ENCODE data around the gene CXorf65.

The CXorf65 gene

DNA sequence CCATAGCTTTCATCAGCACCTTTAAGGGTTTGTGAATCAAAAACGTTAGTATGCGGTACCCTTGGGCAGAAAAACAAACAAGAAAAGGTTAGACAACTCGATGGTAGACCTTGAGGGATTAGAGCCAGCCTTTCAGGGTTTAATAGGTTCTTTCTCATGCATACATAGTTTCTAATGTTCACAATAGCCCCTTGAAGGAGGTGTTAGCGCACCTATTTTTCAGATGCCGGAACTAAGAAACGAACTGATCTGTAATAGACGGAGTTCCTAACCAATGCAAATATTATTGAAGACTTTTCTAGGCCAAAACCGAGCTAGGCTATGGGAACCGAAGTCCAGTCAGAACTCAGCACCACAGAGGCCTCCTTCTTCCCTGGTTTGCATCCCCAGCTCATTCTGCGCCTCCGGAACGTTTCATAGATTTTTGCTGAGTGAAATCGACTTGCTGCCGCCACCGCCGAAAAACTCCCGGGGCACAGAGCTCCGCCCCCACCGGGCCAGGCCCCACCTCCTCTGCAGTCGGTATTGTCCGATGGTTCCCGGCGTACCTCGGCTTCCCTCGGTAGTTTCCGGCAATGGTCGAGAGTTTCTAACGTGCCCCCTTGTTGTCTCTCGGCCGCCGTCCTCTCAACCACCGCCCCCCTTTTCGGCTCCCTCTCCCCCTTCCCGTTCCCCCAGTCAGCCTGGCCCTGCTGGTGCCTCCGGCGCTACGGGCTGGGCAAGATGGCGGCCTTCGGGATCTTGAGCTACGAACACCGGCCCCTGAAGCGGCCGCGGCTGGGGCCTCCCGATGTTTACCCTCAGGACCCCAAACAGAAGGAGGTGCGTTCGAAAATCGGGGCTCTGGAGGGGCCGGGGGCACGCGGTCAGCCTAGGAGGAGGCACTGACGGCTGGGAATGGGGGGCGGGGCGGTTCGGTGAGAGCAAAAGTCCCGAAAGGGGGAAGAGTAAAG, 11.8 kb upstream of the CXorf65 start, which contains the start of gene MED12:
Gene MED12, plus strand, starts transcription at position 565 of the 953 bp plus-strand sequence. Its CDS starts 159 bp downstream, at position 724.
- DNase-seq (peak; percentile 73), ATAC-seq (replicated peaks) (peak; percentile 95 to 97)
- H3K4me3 Mint-ChIP-seq = peak within 1 kb of the TSS; percentile 89 to 93
- peak within 1 kb of the TSS; percentile 97 for H3K27ac Mint-ChIP-seq
- no peaks in the 10 kb centered on the region for H3K9me3 Mint-ChIP-seq
- H3K4me1 Mint-ChIP-seq = peaks cover 7 to 12% of the 10 kb centered on the region in 2 donors
- no peaks in the 10 kb centered on the region for H3K27me3 Mint-ChIP-seq
- peaks cover 7 to 11% of the 10 kb centered on the region in 2 donors for H3K36me3 Mint-ChIP-seq

DNA sequence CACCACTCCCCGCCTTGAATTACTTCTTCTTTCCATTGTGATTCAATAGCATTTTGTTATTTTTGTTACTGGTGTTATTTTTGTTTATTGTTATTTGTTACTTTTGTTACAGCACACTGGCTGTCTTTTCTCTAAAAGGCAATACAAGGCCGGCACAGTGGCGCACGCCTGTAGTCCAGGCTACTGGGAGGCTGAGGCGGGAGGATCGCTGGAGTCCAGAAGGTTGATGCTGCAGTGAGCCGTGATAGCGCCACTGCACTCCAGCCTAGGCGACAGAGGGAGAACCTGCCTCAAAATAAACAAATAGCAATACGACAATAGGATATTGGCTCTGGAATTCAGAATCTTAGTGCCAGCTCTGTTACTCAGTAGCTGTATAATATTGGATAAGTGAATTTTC, 10.8 kb upstream of the CXorf65 start:
- Mint-ChIP-seq H3K27ac (no peak overlapping the region), H3K27me3 (no peaks in the 10 kb centered on the region), H3K9me3 (no peaks in the 10 kb centered on the region), H3K4me3 (no peak overlapping the region), H3K4me1 (peaks cover 10 to 19% of the 10 kb centered on the region in 2 donors), H3K36me3 (peaks cover 4 to 6% of the 10 kb centered on the region in 2 donors)
- ATAC-seq (replicated peaks) = no peak
- no peak for DNase-seq

DNA sequence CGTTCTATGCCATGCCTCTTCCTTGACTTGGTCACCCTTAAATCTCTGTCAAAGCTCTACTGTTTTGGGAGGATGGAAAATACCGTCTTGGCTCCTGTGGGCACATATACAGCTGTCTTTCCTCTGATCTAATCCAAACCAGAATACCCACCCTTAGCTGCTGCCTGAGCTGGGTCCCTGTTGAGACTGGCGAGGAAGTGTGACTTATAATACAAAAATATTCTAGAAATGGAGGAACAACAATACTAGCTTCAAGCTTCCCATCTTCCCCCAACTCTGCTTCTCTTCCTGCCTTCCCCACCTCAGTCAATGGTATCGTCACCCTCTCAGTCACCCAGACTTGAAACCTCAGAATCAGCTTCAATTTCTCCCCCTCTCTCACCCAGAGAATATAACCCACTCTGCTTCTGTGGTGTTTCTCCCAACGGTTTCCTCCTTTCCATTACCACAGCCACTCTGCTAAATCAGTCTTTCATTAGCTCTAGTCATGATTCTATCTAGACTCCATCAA, 5.4 kb upstream of the CXorf65 start:
- peaks cover 34 to 36% of the 10 kb centered on the region in 2 donors for H3K36me3 Mint-ChIP-seq
- no peaks in the 10 kb centered on the region for H3K9me3 Mint-ChIP-seq
- peaks cover 24 to 47% of the 10 kb centered on the region in 2 donors for H3K4me1 Mint-ChIP-seq
- H3K4me3 Mint-ChIP-seq = peak overlapping the region; percentile 83 to 93
- peak overlapping the region; percentile 92 for H3K27ac Mint-ChIP-seq
- no peak for DNase-seq
- ATAC-seq (replicated peaks) = peak; percentile 19 to 35
- peaks cover 0 to 4% of the 10 kb centered on the region in 2 donors for H3K27me3 Mint-ChIP-seq

DNA sequence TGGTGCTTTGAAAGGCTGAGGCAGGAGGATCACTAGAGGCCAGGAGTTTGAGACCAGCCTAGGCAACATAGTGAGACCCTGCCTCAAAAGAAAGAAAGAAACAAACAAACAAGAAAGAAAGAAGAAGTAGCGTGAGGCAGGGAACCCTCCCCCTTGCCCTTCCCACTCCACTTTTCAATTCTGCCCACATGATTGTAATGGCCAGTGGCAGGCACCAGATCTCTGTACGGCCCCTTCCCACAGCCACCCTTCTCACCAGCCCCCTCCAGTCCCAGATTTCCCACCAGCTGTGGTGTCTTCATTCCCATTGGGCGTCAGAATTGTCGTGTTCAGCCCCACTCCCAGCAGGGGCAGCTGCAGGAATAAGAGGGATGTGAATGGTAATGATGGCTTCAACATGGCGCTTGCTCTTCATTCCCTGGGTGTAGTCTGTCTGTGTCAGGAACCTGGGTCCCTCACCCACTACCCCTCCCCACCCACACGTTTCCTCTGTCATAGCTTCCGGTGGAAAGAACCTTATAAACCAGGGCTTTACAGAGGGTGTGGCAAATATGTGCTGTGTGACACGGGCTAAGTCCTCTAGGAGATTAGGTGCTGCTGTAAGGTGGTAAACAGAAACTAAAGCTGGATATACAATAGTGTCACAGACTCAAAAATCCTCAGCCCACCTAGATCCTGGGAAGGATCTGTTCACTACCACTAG, 4.8 kb upstream of the CXorf65 start, which contains the start of gene IL2RG:
Gene IL2RG, minus strand, starts transcription at position 437 of the 703 bp plus-strand sequence. Its CDS starts 38 bp downstream, at position 399.
- ATAC-seq (replicated peaks) (peak; percentile 94 to 97), DNase-seq (peak; percentile 70)
- Mint-ChIP-seq H3K27me3 (peaks cover 0 to 4% of the 10 kb centered on the region in 2 donors), H3K4me3 (peak within 1 kb of the TSS; percentile 83 to 93), H3K27ac (peak within 1 kb of the TSS; percentile 92), H3K9me3 (peaks cover 0 to 3% of the 10 kb centered on the region in 2 donors), H3K4me1 (peaks cover 28 to 54% of the 10 kb centered on the region in 2 donors), H3K36me3 (peaks cover 38 to 40% of the 10 kb centered on the region in 2 donors)

DNA sequence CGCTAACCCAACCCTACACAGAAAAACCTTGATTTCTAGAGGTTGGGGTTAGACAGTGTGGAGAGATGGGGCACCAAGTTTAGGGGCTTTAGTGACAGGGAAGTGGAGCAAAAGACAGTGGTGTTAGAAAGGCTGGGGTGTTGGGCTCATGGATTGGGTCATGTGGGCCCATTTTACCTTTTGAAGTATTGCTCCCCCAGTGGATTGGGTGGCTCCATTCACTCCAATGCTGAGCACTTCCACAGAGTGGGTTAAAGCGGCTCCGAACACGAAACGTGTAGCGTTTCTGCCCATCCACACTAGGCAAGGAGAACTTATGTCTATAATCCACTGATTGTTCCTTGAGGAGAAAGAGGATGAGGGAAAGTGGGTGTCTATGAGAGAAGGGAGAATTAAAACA, 2.5 kb upstream of the CXorf65 start:
- no peak for ATAC-seq (replicated peaks)
- peak overlapping the region; percentile 83 to 93 for H3K4me3 Mint-ChIP-seq
- peaks cover 45 to 47% of the 10 kb centered on the region in 2 donors for H3K36me3 Mint-ChIP-seq

DNA sequence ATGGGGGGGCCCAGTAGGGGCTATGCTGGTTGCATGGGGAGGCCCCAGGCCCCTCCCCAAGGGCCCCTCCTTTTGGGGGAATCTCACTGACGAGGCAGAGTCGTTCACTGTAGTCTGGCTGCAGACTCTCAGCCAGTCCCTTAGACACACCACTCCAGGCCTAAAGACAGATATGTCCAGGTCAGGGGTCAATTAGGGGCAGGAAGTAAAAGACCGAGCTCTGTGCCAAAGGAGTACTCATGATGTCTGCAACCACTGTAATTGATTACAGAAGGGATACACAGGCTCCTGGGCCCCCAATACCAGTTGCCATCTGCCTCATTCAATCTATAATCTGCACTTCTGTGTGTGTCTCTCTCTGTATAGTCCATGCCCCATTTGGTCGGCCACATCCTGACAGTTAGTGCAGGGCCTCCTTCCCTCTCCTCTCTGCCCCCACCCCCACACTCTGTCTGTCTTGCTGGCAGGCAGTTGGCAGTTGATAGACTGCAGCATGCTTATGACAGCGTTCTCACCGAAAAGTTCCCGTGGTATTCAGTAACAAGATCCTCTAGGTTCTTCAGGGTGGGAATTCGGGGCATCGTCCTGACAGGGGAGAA, 1.3 kb upstream of the CXorf65 start:
- Mint-ChIP-seq H3K27ac (peak overlapping the region; percentile 2), H3K4me1 (peaks cover 44 to 80% of the 10 kb centered on the region in 2 donors), H3K9me3 (peaks cover 0 to 3% of the 10 kb centered on the region in 2 donors), H3K4me3 (peak overlapping the region; percentile 83 to 93), H3K36me3 (peaks cover 47% of the 10 kb centered on the region in 2 donors), H3K27me3 (peaks cover 0 to 4% of the 10 kb centered on the region in 2 donors)
- DNase-seq (no peak), ATAC-seq (replicated peaks) (no peak)

More for the DNA sequence above, 2.5 kb upstream of the CXorf65 start:
- Mint-ChIP-seq H3K27me3 (peaks cover 0 to 4% of the 10 kb centered on the region in 2 donors), H3K27ac (peak overlapping the region; percentile 3), H3K9me3 (peaks cover 0 to 3% of the 10 kb centered on the region in 2 donors), H3K4me1 (peaks cover 40 to 73% of the 10 kb centered on the region in 2 donors)
- no peak for DNase-seq

DNA sequence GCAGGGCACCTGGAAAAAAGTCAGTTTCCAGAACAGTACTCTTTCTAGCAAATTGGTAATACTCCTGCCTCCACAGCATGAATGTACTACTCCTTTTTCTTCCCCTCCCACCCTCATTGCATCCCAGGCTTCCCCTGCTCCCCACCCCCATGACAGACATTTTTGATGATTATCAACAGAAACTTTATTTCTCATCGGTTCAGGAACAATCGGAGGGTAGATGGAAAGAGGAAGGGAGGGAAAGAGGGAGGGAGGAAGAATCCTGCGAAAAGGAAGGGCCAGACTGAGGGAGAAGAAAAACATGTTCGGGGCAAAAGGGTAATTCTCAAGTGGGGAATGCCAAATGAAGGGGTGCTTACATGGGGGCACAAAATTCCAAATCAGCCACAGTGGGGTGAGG, 705 bp upstream of the CXorf65 start:
- peaks cover 0 to 4% of the 10 kb centered on the region in 2 donors for H3K27me3 Mint-ChIP-seq
- peaks cover 42 to 77% of the 10 kb centered on the region in 2 donors for H3K4me1 Mint-ChIP-seq
- H3K9me3 Mint-ChIP-seq = peaks cover 0 to 3% of the 10 kb centered on the region in 2 donors
- no peak overlapping the region for H3K27ac Mint-ChIP-seq
- ATAC-seq (replicated peaks) (no peak), DNase-seq (no peak)
- H3K36me3 Mint-ChIP-seq = peaks cover 47% of the 10 kb centered on the region in 2 donors
- H3K4me3 Mint-ChIP-seq = peak overlapping the region; percentile 83 to 93

DNA sequence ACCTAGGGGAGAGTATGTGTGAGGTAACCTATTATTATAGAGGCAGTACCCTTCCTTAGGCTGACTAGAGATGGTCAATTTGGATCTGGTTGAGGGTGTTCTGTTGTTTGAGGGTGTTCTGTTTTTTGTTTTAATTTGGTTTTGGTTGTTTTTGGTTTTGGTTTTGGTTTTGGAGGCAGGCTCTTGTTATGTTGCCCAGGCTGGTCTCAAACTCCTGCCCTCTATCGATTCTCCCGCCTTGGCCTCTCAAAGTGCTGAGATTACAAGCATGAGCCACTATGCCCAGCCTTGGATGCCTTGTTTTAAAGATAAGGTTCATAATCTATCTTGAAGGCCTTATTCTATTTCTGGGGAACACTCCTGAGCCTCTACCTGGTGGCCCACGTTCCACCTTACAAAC, 912 bp downstream of the CXorf65 start:
- H3K27ac Mint-ChIP-seq = no peak overlapping the region
- DNase-seq = no peak
- H3K36me3 Mint-ChIP-seq = peaks cover 42 to 43% of the 10 kb centered on the region in 2 donors

DNA sequence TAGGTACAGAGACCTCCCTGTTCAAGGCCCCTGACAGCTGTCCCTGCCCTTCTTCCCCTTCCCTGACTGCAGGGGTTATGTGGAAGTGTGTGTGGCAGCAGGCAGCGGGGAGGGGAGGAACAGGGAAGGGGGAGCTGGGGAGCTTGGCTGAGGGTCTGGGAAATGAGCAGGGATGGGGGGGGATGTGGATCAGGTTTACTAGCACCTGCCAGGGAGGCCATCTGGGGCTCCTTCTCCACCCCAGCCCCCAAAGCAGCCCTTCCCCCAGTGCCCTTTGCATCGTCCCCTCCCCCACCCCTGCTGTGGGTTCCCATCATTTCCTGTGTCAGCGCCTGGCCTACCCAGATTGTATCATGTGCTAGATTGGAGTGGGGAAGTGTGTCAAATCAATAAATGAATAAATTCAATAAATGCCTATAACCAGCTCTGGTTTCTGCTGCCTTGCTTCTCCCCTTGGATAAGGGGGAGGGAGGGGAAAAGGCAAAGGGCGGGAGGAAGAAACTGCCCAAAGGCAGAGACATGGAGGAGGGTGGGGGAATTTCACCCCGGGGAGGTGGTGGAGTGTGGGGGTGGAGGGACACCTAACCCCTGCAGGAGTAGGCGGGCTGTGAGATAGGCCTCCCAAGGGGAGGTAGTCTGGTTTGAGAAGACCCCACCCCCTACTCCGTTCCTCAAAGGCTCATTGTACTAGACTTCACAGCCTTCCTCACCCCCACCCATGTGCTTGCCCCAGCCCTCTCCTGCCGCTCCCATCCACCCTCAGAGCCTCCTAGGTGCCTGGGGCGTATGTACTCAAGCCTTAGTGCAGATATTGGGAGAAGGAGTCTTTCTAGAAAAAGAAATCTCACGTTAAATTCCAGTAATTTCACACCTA, 3.2 kb downstream of the CXorf65 start:
- Mint-ChIP-seq H3K27me3 (peaks cover 0 to under 1% of the 10 kb centered on the region in 2 donors), H3K9me3 (peaks cover 0 to 3% of the 10 kb centered on the region in 2 donors), H3K27ac (peak overlapping the region; percentile 86), H3K36me3 (peaks cover 24 to 25% of the 10 kb centered on the region in 2 donors), H3K4me3 (peak overlapping the region; percentile 65 to 72), H3K4me1 (peaks cover 35 to 63% of the 10 kb centered on the region in 2 donors)
- ATAC-seq (replicated peaks) (peak; percentile 65 to 72), DNase-seq (peak; percentile 12)

More for the DNA sequence above, 912 bp downstream of the CXorf65 start:
- peaks cover 38 to 70% of the 10 kb centered on the region in 2 donors for H3K4me1 Mint-ChIP-seq
- peaks cover 0 to 4% of the 10 kb centered on the region in 2 donors for H3K27me3 Mint-ChIP-seq
- H3K9me3 Mint-ChIP-seq = peaks cover 0 to 3% of the 10 kb centered on the region in 2 donors
- ATAC-seq (replicated peaks) = no peak
- peak overlapping the region in 1 of 2 donors; percentile 17 for H3K4me3 Mint-ChIP-seq

DNA sequence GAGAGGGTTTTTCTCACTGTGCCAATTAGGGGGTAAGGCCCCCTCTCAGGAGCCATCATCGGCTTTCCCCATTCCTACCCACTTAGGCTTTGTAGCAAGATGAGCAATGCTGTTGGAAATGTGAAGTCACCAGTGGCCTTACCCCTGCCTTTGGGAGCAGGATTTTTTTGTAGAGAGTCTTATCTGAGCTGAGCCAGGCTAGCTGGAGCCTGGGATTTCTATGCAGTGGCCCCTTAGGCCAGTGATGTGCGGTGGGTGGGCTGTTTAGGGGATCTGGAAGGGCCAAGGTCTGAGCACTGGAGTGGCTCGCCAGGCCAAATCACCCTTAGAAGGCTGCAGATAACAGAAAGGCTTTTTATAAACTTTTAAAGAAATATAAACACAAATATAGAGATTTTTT, 4.2 kb downstream of the CXorf65 start:
- H3K36me3 Mint-ChIP-seq = peaks cover 13 to 15% of the 10 kb centered on the region in 2 donors
- DNase-seq (no peak), ATAC-seq (replicated peaks) (no peak)
- H3K9me3 Mint-ChIP-seq = peaks cover 0 to 3% of the 10 kb centered on the region in 2 donors
- H3K27me3 Mint-ChIP-seq = no peaks in the 10 kb centered on the region
- H3K4me3 Mint-ChIP-seq = no peak overlapping the region
- peaks cover 28 to 59% of the 10 kb centered on the region in 2 donors for H3K4me1 Mint-ChIP-seq
- H3K27ac Mint-ChIP-seq = no peak overlapping the region

DNA sequence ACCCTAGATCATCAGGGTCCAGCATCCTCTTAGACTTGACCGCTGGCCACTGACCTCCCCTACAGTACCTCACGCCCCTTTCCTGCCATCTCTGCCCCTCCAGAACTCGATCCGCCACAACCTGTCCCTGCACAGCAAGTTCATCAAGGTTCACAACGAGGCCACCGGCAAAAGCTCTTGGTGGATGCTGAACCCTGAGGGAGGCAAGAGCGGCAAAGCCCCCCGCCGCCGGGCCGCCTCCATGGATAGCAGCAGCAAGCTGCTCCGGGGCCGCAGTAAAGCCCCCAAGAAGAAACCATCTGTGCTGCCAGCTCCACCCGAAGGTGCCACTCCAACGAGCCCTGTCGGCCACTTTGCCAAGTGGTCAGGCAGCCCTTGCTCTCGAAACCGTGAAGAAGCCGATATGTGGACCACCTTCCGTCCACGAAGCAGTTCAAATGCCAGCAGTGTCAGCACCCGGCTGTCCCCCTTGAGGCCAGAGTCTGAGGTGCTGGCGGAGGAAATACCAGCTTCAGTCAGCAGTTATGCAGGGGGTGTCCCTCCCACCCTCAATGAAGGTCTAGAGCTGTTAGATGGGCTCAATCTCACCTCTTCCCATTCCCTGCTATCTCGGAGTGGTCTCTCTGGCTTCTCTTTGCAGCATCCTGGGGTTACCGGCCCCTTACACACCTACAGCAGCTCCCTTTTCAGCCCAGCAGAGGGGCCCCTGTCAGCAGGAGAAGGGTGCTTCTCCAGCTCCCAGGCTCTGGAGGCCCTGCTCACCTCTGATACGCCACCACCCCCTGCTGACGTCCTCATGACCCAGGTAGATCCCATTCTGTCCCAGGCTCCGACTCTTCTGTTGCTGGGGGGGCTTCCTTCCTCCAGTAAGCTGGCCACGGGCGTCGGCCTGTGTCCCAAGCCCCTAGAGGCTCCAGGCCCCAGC, 5.7 kb downstream of the CXorf65 start:
- Mint-ChIP-seq H3K27ac (peak overlapping the region; percentile 22), H3K27me3 (no peaks in the 10 kb centered on the region), H3K4me1 (peaks cover 27 to 45% of the 10 kb centered on the region in 2 donors), H3K9me3 (no peaks in the 10 kb centered on the region), H3K36me3 (peaks cover 5% of the 10 kb centered on the region in 2 donors), H3K4me3 (no peak overlapping the region)
- no peak for ATAC-seq (replicated peaks)
- no peak for DNase-seq

DNA sequence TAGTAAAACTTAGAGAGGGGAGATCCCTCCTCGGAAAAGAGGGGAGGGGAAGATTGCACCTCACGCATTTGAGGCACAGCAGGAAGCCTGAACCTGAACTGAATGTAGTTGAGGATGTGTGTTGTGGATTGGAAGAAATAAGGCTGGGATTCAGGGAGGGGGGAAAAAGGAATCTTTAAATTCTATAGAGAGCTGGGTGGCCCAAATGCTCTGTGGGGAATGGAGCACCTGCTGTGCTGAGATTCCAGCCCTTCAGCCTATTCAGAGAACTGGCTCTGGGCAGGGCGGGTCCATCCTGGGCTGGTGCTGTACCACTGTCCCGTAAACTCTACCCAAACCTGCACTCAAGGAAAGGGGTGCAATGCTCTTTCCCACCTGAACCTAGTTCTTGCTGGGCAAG, 6.8 kb downstream of the CXorf65 start:
- Mint-ChIP-seq H3K4me1 (peaks cover 28 to 41% of the 10 kb centered on the region in 2 donors), H3K9me3 (no peaks in the 10 kb centered on the region), H3K4me3 (no peak overlapping the region), H3K27ac (no peak overlapping the region), H3K27me3 (peaks cover 0 to 4% of the 10 kb centered on the region in 2 donors), H3K36me3 (peaks cover 0 to 2% of the 10 kb centered on the region in 2 donors)
- ATAC-seq (replicated peaks) (no peak), DNase-seq (no peak)

Data from stimulated activated naive B cell treated with anti-CD40 and anti-IgM and Interleukin-4, amounts not matched to agents 10 μg/mL and 1 μg/mL and 100 μg/mL, for 72 hours (primary cell).